DND-41 (cell line): ENCODE data around the gene GADD45B.

Source experiments
- ATAC-seq: fragments of 200-7000 bp; cut with Tn5 transposase; 3 replicates; pipeline ENCODE4 v1.9.1; 2021; ENCODE audit warnings: low read depth; ENCODE audit not compliant: insufficient read depth
- DNase-seq: peaks from one replicate; pipeline ENCODE4 v3.0.0-alpha.2; 2020
- H2AFZ ChIP-seq: 2 replicates; pipeline ENCODE4 v1.6.0; 2012; ENCODE audit warnings: low read depth, low read length
- H3K27ac ChIP-seq: 2 replicates; pipeline ENCODE4 v1.5.1; 2012; ENCODE audit warnings: low read length, inconsistent platforms
- H3K27me3 ChIP-seq: fragments of 200-600 bp; sonication (generic); 2 replicates; pipeline ENCODE4 v1.6.0; 2012; ENCODE audit warnings: low read length, mild to moderate bottlenecking, inconsistent platforms; ENCODE audit not compliant: insufficient read depth, poor library complexity
- H3K36me3 ChIP-seq: 2 replicates; pipeline ENCODE4 v1.5.1; 2012; ENCODE audit warnings: low read length, inconsistent platforms; ENCODE audit not compliant: insufficient read depth
- H3K4me1 ChIP-seq: 2 replicates; pipeline ENCODE4 v1.5.1; 2012; ENCODE audit warnings: mild to moderate bottlenecking, low read length; ENCODE audit not compliant: insufficient read depth
- H3K4me2 ChIP-seq: 2 replicates; pipeline ENCODE4 v1.6.0; 2012; ENCODE audit warnings: mild to moderate bottlenecking, moderate library complexity, low read length, inconsistent platforms; ENCODE audit not compliant: insufficient read depth
- H3K4me3 ChIP-seq, 2 experiments: fragments of 200-600 bp in 1 of 2; shearing (Covaris generic) in 1 of 2; 2 replicates each; pipeline ENCODE4 v1.5.1; 2012 to 2016; ENCODE audit warnings: inconsistent platforms in 2 of 2, low read length in 2 of 2, mild to moderate bottlenecking in 2 of 2, low read depth in 1 of 2, moderate library complexity in 1 of 2
- H3K79me2 ChIP-seq: 2 replicates; pipeline ENCODE4 v1.6.0; 2012; ENCODE audit warnings: low read length, inconsistent platforms; ENCODE audit not compliant: insufficient read depth
- H3K9ac ChIP-seq: 2 replicates; pipeline ENCODE4 v1.6.0; 2012; ENCODE audit warnings: low read depth, mild to moderate bottlenecking, inconsistent platforms, low read length, moderate library complexity
- H3K9me3 ChIP-seq: 2 replicates; pipeline ENCODE4 v1.5.1; 2012; ENCODE audit warnings: low read length, moderate library complexity, mild to moderate bottlenecking, inconsistent platforms; ENCODE audit not compliant: insufficient read depth, severe bottlenecking
- H4K20me1 ChIP-seq: 2 replicates; pipeline ENCODE4 v1.6.0; 2012; ENCODE audit warnings: low read length; ENCODE audit not compliant: insufficient read depth
- CTCF ChIP-seq: IDR thresholded peaks from 2 replicates; pipeline ENCODE4 v1.5.1; 2012; ENCODE audit warnings: borderline replicate concordance, low read length, moderate library complexity, mild to moderate bottlenecking; ENCODE audit not compliant: poor library complexity, severe bottlenecking; ENCODE audit errors: extremely low read depth
- EZH2 ChIP-seq: IDR thresholded peaks from 3 replicates; pipeline ENCODE4 v1.6.1; 2012; ENCODE audit warnings: borderline replicate concordance, low read depth, mild to moderate bottlenecking, moderate library complexity, low read length, inconsistent platforms; ENCODE audit not compliant: severe bottlenecking

GADD45B gene

GRCh38 chr19:2451138-2451537, 24.8 kb upstream of the GADD45B start:
- Histone ChIP-seq H3K4me2 (no peak overlapping the region), H3K27ac (no peak overlapping the region), H3K79me2 (peaks cover 100% of the 10 kb centered on the region), H3K4me3 (no peak overlapping the region), H3K27me3 (no peaks in the 10 kb centered on the region), H3K36me3 (peaks cover 69% of the 10 kb centered on the region), H3K9ac (no peak overlapping the region), H3K4me1 (peaks cover 37% of the 10 kb centered on the region), H3K9me3 (no peaks in the 10 kb centered on the region), H4K20me1 (peaks cover 90% of the 10 kb centered on the region), H2AFZ (no peak overlapping the region)
- no peak for TF ChIP-seq EZH2
- no peak for TF ChIP-seq CTCF
- DNase-seq (no peak), ATAC-seq (no peak)

- no peak for DNase-seq
- Histone ChIP-seq H2AFZ (no peak overlapping the region), H3K27me3 (no peaks in the 10 kb centered on the region), H3K4me3 (no peak overlapping the region), H3K36me3 (peaks cover 65% of the 10 kb centered on the region), H3K79me2 (peaks cover 99% of the 10 kb centered on the region), H3K9me3 (no peaks in the 10 kb centered on the region), H3K27ac (no peak overlapping the region), H3K4me1 (peaks cover 32% of the 10 kb centered on the region), H3K4me2 (no peak overlapping the region), H3K9ac (no peak overlapping the region), H4K20me1 (peaks cover 85% of the 10 kb centered on the region)
- TF ChIP-seq EZH2 (no peak), CTCF (no peak)
- no peak for ATAC-seq
Measured at GRCh38 chr19:2451741-2452140, 24.2 kb upstream of the GADD45B start.

- Histone ChIP-seq H2AFZ (no peak overlapping the region), H3K27ac (no peak overlapping the region), H4K20me1 (peaks cover 70% of the 10 kb centered on the region), H3K9me3 (no peaks in the 10 kb centered on the region), H3K27me3 (no peaks in the 10 kb centered on the region), H3K4me2 (peak overlapping the region; percentile 33; the same call in 1 of the 2 replicates), H3K4me1 (peaks cover 35% of the 10 kb centered on the region), H3K36me3 (peaks cover 51% of the 10 kb centered on the region), H3K4me3 (no peak overlapping the region), H3K79me2 (peaks cover 89% of the 10 kb centered on the region), H3K9ac (no peak overlapping the region)
- TF ChIP-seq EZH2 = no peak
- TF ChIP-seq CTCF = no peak
- ATAC-seq = no peak
- DNase-seq = no peak
Measured at GRCh38 chr19:2453431-2454025, 22.4 kb upstream of the GADD45B start.
